ENCODE results near the gene KIF18B. TPM values are rescaled to one million over a fixed set of nuclear protein-coding genes. Genes with fewer than 3 reads are reported as not detected.

KIF18B gene
- total RNA-seq, 2 experiments from 2014 or later: 34.1 to 35.7 TPM

DNA sequence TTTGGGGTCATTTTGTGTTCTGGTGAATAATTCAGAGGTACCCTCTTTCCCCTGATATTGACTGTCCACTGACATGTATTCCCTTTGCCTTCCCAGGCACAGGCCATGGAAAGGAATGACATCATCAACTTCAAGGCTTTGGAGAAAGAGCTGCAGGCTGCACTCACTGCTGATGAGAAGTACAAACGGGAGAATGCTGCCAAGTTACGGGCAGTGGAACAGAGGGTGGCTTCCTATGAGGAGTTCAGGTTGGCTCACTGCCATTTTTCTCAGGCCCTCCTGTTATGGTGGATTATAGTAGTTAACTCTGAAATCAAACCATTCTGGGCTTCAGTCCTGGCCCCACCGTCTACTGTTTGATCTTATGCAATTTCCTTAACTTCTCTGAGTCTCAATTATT, 46.7 kb downstream of the KIF18B start:
- ChIA-PET POLR2A (no interaction called here), CTCF (no interaction called here)

DNA sequence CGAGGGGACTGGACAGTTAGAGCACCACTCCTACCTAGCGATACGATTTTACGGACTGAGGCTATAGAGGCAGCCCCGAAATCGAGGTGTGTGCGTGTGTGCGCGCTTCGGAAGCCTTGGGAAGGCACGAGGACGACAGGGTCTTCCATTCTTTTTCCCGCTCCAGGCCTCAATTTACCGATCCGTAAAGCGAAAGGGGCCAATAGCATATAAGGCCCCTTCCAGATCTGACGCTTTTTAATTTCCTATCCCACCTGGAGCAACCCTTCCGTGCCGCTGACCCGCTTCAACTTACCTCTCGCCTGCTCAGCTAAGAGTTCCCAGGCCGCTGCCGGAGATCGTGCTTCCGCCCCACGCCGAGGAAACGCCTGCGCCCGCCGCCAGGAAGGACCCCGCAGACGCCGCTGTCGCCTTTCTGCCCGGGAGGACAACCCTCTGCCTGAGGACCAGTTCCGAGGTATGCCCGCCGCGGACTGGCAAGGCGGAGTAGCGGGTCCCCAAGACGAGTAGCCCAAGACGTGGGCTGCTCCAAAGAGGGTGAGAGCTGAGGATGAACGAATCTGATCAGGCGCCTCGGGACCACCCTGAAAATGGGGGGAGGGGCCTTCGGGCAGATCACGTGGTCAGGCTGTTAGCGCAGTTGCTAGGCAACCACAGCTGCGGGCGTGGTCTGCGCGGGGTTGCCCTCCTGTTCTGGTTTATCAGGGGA, 48.3 kb downstream of the KIF18B start, which contains the start of gene EFTUD2:
EFTUD2 (minus strand) TSS at position 372 of the 709 bp plus-strand sequence. CDS start 4,924 bp downstream, outside the sequence.
- CTCF ChIA-PET: interaction anchor here (1.0 to 1.9 kb wide), 6 partner anchors 9 to 236 kb away, joined by 3 to 9 read pairs (median 4); partner anchors contain the start of gene ACBD4
- POLR2A ChIA-PET: interaction anchor here (0.7 to 1.0 kb wide), 2 partner anchors 11 to 71 kb away, joined by 3 to 5 read pairs; no protein-coding TSS in a partner anchor

DNA sequence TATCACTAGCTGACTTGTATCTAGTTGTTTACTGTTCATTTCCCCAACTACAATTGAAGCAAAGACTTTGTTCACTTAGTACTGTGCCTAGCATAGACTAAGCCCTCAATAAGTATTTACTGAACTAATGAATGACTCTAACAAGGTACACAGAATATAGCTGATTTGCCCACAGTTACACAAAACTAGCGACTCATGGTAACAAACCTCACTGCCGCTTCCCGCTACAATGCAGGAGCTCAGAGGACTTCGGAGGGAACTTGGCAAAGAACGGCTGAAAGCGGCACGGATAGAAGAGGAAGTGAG, 48.9 kb downstream of the KIF18B start:
- POLR2A ChIA-PET: interaction anchor here (1.0 kb wide), 1 partner anchor 11 kb away, joined by 3 read pairs; no protein-coding TSS in a partner anchor

DNA sequence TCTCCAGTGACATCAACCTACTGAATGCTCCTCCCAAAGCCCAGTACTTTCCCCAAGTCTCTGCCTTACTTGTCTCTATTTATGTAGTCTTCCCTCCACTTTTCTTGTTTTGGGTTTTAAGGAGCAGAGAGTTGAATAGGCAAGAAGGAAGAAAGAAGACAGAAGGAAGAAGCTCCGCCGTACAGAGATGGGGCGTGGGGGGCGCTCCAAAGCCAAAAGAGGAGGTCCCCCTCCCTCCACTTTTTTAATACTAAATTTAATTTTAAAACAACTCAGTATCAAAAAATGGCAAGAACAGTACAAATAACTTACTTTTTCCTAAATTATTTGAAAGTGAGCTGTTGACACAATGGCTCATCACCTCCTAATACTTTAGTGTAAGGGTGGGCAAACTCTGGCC, 52.9 kb downstream of the KIF18B start:
- ChIA-PET POLR2A (interaction anchor here (0.6 to 0.7 kb wide), 2 partner anchors 44 to 169 kb away, joined by 3 to 6 read pairs; no protein-coding TSS in a partner anchor), CTCF (interaction anchor here (1.3 to 1.4 kb wide), 2 partner anchors 16 kb away, joined by 3 to 4 read pairs; no protein-coding TSS in a partner anchor)

More for the DNA sequence above, 48.9 kb downstream of the KIF18B start:
- CTCF ChIA-PET: interaction anchor here (1.0 to 1.9 kb wide), 5 partner anchors 9 to 236 kb away, joined by 3 to 9 read pairs (median 5); partner anchors contain the start of gene ACBD4

DNA sequence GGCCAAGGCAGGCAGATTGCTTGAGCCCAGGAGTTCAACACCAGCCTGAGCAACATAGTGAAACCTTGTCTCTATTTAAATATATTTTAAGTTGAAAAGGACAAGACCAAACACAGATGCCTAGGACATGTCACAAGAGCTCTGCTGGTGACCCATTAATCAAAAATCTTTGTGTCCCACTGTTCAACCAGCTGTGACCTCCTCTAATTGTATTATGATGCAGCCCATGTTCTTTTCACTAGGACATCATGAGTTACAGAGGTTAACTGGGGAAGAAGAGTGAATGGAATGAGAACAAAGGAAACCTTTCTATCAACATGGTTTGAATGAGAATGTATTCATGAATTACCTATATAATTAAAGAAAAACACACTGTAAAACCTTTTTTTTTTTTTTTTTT, 55.3 kb downstream of the KIF18B start:
- ChIA-PET POLR2A (no interaction called here), CTCF (interaction anchor here (1.1 kb wide), 1 partner anchor 243 kb away, joined by 3 read pairs; the partner anchor contains the start of gene ACBD4)

DNA sequence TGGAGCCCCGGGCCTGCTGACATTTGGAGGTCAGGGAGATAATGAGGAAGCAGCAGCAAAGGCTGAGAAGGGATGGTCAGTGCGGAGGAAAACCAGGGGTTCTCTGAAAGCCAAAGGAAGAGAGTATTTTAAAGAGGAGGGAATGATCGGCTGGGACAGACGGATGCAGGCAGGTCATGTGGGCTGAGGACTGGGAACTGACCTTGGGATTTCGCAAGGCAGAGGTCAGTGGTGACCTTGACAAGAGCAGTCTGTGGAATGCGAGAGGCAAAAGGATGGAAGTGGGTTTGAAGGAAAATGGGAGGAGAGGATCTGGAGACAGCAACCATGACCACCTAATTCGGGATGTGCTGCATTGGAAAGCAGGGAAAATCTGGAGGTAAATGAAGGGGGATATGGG, 58.6 kb downstream of the KIF18B start:
- POLR2A ChIA-PET: no interaction called here
- CTCF ChIA-PET: interaction anchor here (1.3 kb wide), 1 partner anchor 10 kb away, joined by 3 read pairs; the partner anchor contains the start of gene EFTUD2

DNA sequence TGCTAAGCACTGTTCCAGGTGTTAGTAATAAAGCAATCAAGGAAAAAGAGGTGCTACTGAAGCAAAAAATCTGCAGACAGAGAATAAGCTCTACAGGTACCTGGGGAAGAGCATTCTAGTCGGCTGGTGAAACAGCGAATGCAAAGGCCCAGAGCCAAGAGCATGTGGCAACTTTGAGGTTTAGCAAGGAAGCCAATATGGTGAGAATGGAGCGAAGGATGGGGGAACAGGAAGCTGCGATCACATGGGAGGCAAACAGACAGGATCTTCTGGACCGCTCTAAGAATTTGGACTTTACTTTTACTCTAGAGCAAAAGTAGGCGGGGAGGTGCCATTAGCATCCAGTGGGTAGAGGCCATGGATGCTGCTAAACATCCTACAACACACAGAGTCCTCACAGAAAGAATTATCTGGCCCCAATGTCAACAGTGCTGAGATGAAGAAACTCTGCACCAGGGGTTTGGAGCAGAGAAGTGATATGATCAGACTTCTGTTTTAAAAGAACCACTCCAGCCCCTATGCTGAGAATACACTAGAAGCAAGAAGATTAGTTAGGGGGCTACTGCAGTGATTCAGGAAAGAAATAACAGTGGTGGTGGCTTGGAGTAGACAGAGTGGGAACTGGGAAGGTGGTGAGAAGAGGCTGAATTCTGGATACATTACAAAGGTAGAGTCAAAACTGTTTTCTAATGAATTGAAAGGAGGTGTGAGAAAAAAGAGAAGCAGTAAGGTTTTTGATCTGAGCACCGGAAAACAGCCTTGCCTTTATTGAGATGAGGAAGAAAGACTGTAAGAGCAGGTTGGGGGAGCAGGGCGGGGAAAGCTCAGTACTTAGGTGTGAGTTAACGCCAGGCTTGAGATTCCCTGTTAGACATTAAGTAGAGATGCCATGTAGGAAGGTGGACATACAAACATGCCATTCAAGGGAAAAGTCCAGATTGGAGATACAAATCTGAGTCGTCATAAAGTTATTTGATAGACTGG, 59.3 kb downstream of the KIF18B start:
- POLR2A ChIA-PET: interaction anchor here (1.1 kb wide), 1 partner anchor 11 kb away, joined by 3 read pairs; the partner anchor contains the start of gene EFTUD2
- CTCF ChIA-PET: no interaction called here

DNA sequence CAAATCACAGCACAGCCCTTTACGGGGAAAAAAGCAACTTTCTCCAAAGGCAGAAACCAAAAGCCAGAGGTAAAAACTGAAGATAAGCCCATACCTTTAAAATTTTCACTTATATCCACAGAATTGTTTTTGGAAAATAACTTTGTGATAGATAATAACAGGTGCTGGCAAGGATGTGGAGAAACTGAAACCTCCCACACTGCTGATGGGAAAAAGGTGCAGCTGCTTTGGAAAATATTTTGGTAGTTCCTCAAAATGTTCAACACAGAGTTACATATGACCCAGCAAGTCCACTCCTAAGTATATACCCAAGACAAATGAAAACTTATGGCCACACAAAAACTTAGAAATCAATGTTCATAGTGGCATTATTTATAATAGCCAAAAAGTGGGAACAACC, 60.6 kb downstream of the KIF18B start:
- POLR2A ChIA-PET: no interaction called here
- CTCF ChIA-PET: no interaction called here

DNA sequence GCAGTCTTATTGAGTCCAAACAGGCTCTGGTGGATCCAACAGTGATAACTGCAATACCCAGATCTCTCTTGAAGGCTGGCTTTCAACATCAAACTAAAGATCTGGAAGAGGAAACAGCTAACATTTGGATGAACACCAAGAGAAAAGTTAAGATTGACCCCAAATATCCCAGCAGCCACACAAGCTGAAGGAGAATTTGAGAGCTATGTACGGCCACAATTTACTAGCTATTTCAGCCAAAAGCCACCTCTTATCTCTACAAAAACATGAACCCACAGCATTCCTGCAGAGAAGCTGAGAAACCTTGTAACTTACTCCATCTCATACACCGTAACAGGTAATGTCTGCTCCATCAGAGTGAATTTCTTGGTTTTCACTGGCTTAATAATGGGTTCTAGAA, 62.6 kb downstream of the KIF18B start:
- POLR2A ChIA-PET: no interaction called here
- CTCF ChIA-PET: interaction anchor here (1.8 kb wide), 1 partner anchor 135 kb away, joined by 5 read pairs; no protein-coding TSS in a partner anchor

DNA sequence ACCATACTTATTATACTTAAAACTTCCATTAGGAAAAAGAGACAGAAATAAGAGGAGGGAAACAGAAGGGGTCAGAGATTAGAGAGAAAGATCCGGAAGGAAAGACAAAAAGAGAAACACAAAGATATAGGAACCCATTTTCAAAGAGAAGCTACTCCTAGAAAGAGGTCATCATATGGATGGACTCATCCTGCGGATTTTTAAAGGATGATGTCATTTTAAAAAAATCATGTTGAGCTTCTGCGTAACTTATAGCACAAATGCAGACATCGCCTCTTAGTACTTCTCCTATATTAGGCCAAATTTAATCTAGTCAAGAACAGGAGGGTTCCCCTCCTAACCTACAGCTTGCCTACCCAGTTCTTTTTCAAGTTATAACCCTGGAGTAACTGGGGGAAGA, 66.4 kb downstream of the KIF18B start:
- POLR2A ChIA-PET: no interaction called here

DNA sequence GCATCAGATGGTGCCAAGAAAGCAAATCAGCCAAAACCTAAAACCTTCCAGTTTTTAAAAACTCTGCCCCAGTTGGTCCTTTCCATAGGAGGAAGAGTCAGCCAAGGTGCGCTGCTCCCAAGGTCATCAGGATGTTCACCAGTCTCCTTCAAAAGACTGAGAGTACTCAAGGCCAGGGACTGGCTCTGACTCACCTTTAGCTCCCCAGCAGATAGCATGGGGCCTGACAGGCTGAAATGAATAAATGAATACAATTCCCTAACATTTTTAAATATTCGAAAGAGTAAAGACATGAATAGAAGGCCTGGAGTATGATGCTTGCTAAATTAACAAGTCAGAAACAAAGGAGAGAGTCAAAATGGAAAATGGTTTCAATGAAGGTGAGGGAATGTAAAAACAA, 67.5 kb downstream of the KIF18B start:
- ChIA-PET CTCF (interaction anchor here (2.5 kb wide), 1 partner anchor 101 kb away, joined by 10 read pairs; no protein-coding TSS in a partner anchor), POLR2A (interaction anchor here (0.5 kb wide), 1 partner anchor 870 kb away, joined by 3 read pairs; no protein-coding TSS in a partner anchor)

More for the DNA sequence above, 66.4 kb downstream of the KIF18B start:
- CTCF ChIA-PET: interaction anchor here (0.9 kb wide), 1 partner anchor 122 kb away, joined by 3 read pairs; no protein-coding TSS in a partner anchor

DNA sequence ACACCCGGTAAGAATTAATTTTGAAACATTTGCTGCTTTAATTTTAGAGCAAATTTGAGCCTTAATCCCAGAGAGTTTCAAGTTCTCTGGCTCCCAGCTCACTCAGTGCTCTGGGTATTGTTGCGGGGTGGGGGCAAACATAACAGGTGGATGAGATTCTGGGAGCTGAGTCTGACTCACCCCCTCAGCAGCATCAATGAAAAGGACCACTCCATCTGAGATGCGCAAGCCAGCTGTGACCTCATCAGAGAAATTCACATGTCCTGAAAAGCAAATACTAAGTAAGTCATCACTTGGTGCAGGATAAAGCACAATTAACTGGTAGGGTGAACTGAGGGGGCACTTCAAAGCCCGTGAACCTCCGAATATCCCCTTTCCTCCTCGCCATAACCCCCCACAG, 68.2 kb downstream of the KIF18B start:
- POLR2A ChIA-PET: no interaction called here
- CTCF ChIA-PET: interaction anchor here (0.8 to 2.5 kb wide), 4 partner anchors 13 to 104 kb away, joined by 3 to 10 read pairs (median 6); no protein-coding TSS in a partner anchor

DNA sequence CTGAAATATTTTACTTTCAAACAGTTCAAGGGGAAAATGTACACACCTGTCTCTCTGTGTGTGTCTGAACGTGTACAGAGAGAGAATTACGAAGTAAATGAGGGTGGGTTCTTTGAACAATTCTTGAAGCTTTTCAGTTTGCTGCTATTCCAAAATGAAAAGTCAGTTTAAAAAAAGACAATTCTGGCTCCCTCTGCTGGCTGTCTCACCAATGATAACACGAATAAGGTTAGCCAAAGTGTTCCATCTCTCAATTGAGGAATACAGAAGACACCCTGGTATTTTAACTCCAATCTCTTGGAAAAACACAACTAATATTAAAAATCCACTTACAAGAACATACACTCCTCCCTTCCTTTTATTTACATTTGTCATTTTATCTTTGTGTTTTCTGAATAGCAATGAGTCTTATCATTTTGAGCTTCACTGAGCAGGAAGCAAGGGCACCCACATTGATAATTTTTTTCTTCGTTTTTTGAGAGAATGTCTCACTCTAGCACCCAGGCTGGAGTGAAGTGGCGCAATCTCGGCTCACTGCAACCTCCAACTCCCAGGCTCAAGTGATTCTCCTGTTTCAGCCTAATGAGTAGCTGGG, 68.8 kb downstream of the KIF18B start:
- CTCF ChIA-PET: interaction anchor here (0.8 to 2.5 kb wide), 6 partner anchors 12 to 503 kb away, joined by 3 to 10 read pairs (median 3); no protein-coding TSS in a partner anchor
- POLR2A ChIA-PET: no interaction called here

DNA sequence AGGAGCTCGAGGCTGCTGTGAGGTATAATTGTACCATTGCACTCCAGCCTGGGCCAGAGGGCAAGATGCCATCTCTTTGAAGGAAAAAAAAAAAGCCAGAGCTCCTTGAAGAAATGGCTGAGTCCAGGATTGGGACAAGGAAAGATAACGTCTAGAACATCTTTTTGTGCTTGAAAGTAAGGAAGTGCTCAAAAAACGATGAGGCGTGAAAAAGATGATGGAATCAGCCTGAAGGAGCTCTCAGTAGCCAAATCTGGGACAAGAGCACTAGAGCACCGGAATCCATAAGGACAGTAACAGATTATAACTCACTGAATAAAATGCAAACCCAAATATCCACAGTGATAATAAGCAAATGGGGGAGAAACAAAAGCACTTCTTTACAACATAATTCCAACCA, 70.5 kb downstream of the KIF18B start:
- ChIA-PET POLR2A (no interaction called here), CTCF (interaction anchor here (0.8 to 1.3 kb wide), 3 partner anchors 12 to 98 kb away, joined by 3 to 4 read pairs (median 3); no protein-coding TSS in a partner anchor)

DNA sequence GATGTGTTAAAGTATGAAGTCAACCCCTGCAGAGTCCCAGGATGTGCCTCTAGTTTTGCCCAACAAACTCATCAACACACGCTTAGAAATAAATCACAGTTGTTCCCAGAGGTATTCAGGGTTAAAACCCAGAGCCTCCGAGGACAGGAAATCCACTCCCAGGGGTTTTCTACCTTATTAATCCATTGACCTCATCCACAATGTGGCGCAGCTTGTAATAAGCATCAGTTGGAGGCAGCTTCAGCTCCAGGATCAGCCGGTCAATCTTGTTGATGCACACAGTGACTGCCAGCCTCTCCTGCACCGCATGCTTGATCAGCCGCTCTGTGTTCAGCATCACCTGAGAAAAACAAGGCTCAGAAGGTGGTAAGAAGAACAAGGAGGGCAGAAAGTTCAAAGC, 71.8 kb downstream of the KIF18B start:
- ChIA-PET POLR2A (no interaction called here), CTCF (interaction anchor here (0.8 to 1.1 kb wide), 2 partner anchors 45 to 146 kb away, joined by 3 read pairs; no protein-coding TSS in a partner anchor)

All from activated CD8-positive, alpha-beta memory T cell treated with anti-CD3 and anti-CD28 coated beads for 36 hours (primary cell).